Type B pancreatic cell (in vitro differentiated cells): ENCODE data around the gene ALX3. TPM values are rescaled to one million over a fixed set of nuclear protein-coding genes. Genes with fewer than 3 reads are reported as not detected.

Experiments
- DNase-seq: peaks from one replicate; pipeline ENCODE4 v3.0.0; 2021; ENCODE audit warnings: mixed read lengths; ENCODE audit not compliant: unreplicated experiment; ENCODE audit errors: extremely low spot score
- H3K27ac Mint-ChIP-seq: 2 replicates; pipeline ENCODE4 v1.8.0; 2021; ENCODE audit warnings: mild to moderate bottlenecking, mixed read lengths
- H3K27me3 Mint-ChIP-seq: 2 replicates; pipeline ENCODE4 v1.8.0; 2021; ENCODE audit warnings: mixed read lengths
- H3K36me3 Mint-ChIP-seq: 2 replicates; pipeline ENCODE4 v1.8.0; 2021; ENCODE audit warnings: mixed read lengths
- H3K4me1 Mint-ChIP-seq: one replicate; pipeline ENCODE4 v1.8.0; 2021; ENCODE audit warnings: mixed read lengths; ENCODE audit not compliant: unreplicated experiment
- H3K4me3 Mint-ChIP-seq: 2 replicates; pipeline ENCODE4 v1.8.0; 2021; ENCODE audit warnings: mild to moderate bottlenecking, mixed read lengths
- H3K9me3 Mint-ChIP-seq: 2 replicates; pipeline ENCODE4 v1.8.0; 2021; ENCODE audit warnings: mixed read lengths
- total RNA-seq: library from RNA; stranded (reverse); gene quantifications from 2 replicates; pipeline ENCODE4 v1.2.1, GENCODE V29; 2021; ENCODE audit warnings: low replicate concordance
- TF ChIP-seq, protein P1 (sequence below): fragments of 200-600 bp; sonication (generic); conservative IDR thresholded peaks from 2 replicates; pipeline ENCODE4 v1.5.0; 2021; ENCODE audit warnings: antibody characterized with exemption, mild to moderate bottlenecking

The ALX3 gene
- total RNA-seq, 1 donor from 2014 or later, result 19.8 TPM

DNA sequence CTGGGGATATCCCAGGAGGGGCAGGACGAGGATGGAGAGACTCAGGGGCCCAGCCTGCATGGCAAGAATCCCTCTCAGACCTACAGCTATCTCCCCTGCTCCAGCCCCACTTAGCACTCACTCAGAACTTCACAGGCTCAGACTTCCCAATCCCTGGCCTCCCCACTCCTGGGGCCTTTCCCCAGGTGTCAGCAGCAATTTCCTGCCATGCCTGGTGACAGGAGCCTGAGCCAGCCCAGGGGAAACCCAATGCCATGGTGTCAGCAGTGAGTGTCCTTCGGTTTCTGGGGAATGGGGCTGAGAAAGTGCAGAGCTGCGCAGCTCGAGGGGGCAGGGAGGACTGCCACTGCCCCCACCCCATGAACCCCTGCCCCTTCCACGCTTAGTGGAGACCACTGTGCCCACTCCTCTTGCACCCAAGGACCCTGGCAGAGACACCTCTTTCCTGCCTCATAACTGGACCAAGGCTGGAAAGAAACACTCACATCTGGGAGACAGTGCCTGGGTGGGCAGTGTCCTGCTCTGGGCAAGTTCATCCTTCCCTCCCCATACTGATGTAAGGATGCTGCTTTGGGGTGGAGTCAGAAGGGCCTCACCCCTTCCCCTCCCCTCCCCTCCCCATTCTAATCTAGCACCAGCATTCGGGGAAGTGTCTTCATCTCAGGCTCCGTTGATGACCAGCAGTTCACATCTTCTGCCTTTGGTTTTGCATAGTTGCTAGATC lies 24.6 kb upstream of the ALX3 start:
- Mint-ChIP-seq H3K27ac (no peak overlapping the region), H3K4me1 (peaks cover 32% of the 10 kb centered on the region), H3K27me3 (peaks cover 42% of the 10 kb centered on the region), H3K4me3 (no peak overlapping the region), H3K9me3 (no peaks in the 10 kb centered on the region), H3K36me3 (no peaks in the 10 kb centered on the region)
- DNase-seq, result no peak
- TF ChIP-seq, protein P1, sequence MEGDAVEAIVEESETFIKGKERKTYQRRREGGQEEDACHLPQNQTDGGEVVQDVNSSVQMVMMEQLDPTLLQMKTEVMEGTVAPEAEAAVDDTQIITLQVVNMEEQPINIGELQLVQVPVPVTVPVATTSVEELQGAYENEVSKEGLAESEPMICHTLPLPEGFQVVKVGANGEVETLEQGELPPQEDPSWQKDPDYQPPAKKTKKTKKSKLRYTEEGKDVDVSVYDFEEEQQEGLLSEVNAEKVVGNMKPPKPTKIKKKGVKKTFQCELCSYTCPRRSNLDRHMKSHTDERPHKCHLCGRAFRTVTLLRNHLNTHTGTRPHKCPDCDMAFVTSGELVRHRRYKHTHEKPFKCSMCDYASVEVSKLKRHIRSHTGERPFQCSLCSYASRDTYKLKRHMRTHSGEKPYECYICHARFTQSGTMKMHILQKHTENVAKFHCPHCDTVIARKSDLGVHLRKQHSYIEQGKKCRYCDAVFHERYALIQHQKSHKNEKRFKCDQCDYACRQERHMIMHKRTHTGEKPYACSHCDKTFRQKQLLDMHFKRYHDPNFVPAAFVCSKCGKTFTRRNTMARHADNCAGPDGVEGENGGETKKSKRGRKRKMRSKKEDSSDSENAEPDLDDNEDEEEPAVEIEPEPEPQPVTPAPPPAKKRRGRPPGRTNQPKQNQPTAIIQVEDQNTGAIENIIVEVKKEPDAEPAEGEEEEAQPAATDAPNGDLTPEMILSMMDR, result no peak

DNA sequence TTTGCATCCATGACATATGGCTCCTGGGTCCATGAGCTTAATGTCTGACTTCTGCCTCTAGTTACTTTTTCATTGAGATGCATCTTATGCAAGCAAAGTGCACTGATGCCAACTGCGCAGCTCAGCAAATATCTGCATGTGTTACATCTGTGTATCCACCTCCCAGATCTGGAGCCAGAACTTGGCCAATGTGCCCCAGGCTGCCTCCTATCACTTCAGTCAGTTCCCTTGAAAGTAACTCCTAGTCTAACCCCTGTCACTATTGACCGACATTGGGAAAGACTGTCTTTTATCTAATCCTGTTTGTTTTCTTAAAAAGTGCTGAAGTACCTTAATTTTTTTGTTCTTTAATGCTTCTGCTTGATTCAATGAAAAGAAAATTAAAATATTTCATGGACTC lies 22.5 kb upstream of the ALX3 start:
- peaks cover 42% of the 10 kb centered on the region for H3K27me3 Mint-ChIP-seq
- no peak overlapping the region for H3K27ac Mint-ChIP-seq
- peaks cover 20% of the 10 kb centered on the region for H3K4me1 Mint-ChIP-seq

DNA sequence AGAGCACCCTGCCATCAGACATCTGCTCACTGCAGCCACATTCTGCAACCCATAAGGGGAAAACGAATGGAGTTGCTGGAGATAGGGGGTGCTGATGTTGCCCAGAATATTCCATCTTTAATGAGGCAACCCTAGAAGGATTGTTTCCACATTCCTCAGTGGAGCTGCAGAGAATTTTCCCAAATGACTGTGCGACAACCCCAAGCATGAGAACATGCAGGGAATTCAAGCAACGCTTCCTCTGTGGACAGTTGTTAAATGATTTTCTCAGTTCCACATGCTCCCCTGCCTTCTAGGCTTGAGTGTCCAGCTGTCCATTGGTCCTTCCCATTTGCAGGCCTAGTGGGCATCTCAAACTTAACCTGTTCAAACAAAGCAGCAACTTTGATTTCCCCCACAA lies 21.3 kb upstream of the ALX3 start:
- Mint-ChIP-seq H3K4me1 (peaks cover 24% of the 10 kb centered on the region), H3K9me3 (no peaks in the 10 kb centered on the region), H3K36me3 (no peaks in the 10 kb centered on the region), H3K27me3 (peaks cover 51% of the 10 kb centered on the region), H3K4me3 (no peak overlapping the region), H3K27ac (no peak overlapping the region)
- TF ChIP-seq, protein P1, result no peak
- DNase-seq, result no peak

More for the DNA sequence above, 22.5 kb upstream of the ALX3 start:
- H3K9me3 Mint-ChIP-seq, result no peaks in the 10 kb centered on the region
- no peaks in the 10 kb centered on the region for H3K36me3 Mint-ChIP-seq
- DNase-seq, result no peak
- TF ChIP-seq, protein P1, result no peak
- H3K4me3 Mint-ChIP-seq, result no peak overlapping the region

DNA sequence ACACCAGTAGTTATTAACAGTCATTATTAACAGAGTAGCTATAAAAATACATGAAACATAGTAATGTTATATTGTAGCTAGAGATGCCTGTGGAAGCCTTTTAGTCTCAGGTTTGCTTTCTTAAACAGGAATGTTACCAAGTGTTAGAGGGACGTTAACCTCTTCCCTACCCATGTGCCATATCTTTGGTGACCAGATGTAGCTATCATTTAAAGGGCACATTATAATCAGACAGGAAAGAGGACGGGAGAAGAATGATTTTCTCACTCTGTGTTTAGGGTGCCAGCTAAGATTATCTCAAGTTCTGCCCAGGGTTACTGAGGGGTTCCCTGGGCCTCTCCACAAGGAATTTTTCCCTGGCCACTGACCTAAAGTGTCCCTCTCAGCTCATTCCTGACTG lies 20.9 kb upstream of the ALX3 start:
- no peak for DNase-seq
- no peaks in the 10 kb centered on the region for H3K36me3 Mint-ChIP-seq
- H3K27me3 Mint-ChIP-seq, result peaks cover 56% of the 10 kb centered on the region
- H3K9me3 Mint-ChIP-seq, result no peaks in the 10 kb centered on the region
- peaks cover 28% of the 10 kb centered on the region for H3K4me1 Mint-ChIP-seq
- no peak overlapping the region for H3K4me3 Mint-ChIP-seq
- TF ChIP-seq, protein P1, result no peak
- no peak overlapping the region for H3K27ac Mint-ChIP-seq

DNA sequence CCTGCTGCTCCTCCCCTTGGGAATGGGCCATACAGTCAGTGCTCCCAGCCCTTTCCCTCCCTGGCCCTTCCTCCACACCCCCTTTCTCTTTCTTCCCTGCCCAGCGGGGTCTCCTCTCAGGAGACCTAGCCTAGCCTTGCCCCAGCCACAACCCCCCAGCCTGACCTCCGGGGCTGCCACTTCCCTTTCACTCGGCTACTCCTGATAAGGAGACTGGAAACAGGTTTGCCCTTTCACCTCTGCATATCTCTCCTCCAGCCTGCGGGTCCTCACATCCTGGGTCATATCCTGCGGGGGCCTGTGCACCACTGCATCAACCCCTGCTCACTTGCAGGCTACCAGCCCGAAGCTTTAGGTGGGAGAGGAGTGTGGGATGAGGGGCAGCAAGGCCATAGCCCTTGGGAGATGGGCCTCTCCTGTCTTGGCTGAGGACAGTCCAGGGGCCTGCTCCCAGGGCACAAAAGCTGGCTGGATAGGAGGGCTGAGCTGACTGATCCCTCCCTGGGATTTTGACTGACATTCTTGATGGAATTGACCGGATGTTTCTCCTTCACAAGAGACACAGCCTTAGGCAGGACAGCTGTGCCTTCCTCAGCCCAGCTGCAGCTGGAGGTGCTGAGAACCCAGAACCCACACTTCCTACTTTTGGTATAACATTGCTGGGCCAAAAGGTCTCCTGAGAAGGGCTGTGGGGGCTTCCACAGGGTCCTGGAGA lies 19.2 kb upstream of the ALX3 start:
- Mint-ChIP-seq H3K4me3 (no peak overlapping the region), H3K4me1 (peaks cover 29% of the 10 kb centered on the region), H3K9me3 (no peaks in the 10 kb centered on the region), H3K36me3 (no peaks in the 10 kb centered on the region), H3K27me3 (peaks cover 69% of the 10 kb centered on the region), H3K27ac (no peak overlapping the region)
- TF ChIP-seq, protein P1, result no peak
- DNase-seq, result no peak
